NOMO-1 treated with DMSO at 0.1 percent for 48 hours (cell line): ENCODE data around the gene METTL21A.

Experiments used
- DNase-seq: peaks from one replicate; lab custom pipeline; 2025; ENCODE audit not compliant: unreplicated experiment; lab: John Stamatoyannopoulos, UW

Gene METTL21A

DNA sequence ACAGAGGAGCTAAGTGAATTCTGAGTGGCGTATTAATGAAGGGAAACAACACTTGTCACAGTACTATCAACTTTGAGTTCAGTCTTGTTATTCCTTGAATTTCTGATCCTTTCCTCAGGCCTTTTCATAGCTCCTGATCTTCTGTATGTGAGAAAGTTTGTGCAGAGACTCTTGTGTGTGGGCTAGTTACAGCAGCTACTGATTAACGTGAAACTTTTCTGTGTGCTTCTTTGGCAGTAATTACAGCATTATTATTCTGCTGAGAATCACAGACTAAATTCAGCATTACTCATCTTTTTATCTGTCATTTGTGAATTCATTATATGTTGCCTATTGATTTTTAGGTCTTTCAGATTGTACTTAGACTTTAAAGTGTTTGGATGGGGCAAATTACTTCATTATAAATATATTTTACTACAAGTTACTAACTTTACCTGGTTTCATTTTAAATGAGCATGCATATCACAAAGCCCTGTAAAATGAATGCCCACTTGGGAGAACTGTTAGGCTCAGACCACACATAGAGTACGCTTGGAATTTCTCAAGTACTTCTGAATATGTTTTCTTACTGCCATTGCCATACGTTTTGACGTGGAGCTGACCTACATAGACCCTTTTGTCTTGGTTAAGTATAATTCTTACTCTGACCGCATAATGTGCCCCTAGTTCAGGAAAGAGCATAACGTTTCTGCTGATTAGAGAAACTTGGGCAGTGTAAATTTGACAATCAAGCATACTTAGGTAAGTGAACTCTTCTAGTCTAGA is 59.3 kb downstream of the METTL21A start:
- DNase-seq: no peak
